Activated T-helper 1 cell treated with Interleukin-2 at 50 U/mL for 16 hours (primary cell): ENCODE data around the gene ANKRD40.
"Not testable (repeated sequence)": the region's sequence is repeated elsewhere in the genome, so short reads cannot be mapped to it uniquely, and the experiment has no call there.

ENCODE experiments used
- DNase-seq: peaks from one replicate; pipeline ENCODE4 v3.0.0-alpha.2; 2020; ENCODE audit warnings: low read depth

Gene ANKRD40, protein sequence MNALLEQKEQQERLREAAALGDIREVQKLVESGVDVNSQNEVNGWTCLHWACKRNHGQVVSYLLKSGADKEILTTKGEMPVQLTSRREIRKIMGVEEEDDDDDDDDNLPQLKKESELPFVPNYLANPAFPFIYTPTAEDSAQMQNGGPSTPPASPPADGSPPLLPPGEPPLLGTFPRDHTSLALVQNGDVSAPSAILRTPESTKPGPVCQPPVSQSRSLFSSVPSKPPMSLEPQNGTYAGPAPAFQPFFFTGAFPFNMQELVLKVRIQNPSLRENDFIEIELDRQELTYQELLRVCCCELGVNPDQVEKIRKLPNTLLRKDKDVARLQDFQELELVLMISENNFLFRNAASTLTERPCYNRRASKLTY

DNA sequence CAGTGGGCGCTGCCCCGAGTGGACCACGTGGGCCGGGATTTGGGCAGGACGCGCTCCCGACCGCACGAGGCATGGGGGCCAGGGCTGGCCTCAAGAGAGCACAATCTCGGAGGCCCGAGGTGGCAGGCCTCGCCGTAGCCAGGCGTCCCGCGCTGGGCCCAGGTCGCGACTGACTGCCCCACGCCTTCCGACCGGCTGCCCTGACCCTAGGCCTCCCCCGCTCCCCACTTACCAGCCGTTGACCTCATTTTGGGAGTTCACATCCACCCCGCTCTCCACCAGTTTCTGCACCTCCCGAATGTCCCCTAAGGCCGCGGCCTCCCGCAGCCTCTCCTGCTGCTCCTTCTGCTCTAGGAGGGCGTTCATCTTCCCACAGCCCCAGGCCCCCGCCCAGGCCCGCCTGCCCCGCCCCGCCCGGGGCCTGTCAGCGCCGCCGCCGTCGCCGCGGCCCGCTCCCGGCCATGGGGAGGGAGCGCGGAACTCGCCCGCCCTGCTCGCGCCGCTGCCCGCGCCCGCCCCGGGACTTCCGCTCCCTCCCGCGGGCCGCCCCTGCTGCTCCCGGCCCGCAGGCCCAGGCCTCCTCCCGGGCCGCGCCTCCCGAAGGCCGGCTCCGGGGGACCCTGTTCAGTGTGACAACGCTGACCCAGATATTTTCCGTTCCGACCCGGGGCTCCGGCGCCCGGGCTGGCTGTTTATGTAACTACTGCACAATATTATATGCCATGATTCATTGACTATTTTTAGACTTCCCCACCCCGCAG is at the start of gene ANKRD40:
Gene ANKRD40 (minus strand): TSS at position 626 of the 761 bp plus-strand sequence. CDS start 260 bp downstream, at position 366.
- peak; percentile 84 for DNase-seq

DNA sequence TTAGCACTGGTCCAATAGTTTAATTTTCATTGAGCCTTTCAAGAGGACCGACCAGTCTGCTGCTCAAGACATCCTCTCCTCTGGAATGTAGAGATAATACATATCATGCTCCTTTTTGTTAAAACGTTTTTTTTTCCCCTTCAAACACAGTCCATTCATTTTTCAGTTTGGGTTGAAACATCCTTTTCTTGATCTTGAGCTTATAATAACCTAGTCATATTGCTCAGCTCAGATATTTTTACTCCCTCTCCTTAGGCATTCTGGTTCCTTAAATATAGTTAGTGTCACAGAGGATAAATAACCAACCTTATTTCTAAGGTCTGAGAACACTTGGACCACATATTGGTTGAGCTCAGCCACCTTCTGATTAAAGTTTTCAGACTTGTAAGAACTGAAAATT is 46.8 kb upstream of the ANKRD40 start:
- DNase-seq: no peak

DNA sequence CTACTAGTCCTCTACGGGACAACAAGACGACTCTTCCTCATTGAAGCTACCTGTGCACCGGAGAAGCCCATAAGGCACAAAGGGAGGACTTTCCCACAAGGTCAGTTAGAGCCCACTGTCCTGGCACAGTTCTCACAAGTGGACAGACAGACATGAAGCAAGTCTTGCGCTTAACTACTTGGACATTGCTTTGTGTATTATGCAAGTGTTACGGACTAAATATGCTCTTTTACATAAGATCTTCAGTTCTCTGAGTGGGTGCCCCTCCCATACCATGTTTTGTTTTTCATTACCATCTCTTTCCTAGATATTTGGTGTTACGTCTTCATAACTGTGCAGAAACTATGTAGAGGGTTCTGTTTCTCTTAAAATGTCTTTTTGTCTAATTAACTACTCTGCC is 41.5 kb upstream of the ANKRD40 start:
- DNase-seq: no peak

DNA sequence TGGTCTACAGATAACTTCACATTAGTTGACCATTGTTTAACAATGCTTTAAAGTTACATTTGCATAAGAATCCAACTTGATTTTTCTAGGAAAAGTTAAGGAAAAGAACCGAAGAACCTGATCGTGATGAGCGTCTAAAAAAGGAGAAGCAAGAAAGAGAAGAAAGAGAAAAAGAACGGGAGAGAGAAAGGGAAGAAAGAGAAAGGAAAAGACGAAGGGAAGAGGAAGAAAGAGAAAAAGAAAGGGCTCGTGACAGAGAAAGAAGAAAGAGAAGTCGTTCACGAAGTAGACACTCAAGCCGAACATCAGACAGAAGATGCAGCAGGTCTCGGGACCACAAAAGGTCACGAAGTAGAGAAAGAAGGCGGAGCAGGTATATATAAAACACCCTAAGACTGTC is 37.9 kb upstream of the ANKRD40 start:
- no peak for DNase-seq

DNA sequence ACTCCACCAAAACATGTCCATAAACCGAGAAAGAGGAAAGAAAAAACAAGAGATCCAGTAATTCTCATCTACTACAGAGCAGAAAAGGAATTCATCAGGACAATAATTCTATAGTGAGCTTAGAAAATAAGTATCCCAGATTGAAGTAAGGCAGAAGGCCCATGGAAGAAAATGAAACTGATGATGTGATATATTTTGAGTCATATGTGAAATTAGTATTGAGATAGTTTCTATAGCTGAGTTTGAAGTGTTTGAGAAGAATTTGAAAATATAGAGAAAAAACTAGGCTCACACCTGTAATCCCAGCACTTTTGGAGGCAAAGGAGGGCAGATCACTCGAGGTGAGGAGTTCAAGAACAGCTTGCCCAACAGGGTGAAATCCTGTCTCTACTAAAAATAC is 31.4 kb upstream of the ANKRD40 start:
- no peak for DNase-seq

DNA sequence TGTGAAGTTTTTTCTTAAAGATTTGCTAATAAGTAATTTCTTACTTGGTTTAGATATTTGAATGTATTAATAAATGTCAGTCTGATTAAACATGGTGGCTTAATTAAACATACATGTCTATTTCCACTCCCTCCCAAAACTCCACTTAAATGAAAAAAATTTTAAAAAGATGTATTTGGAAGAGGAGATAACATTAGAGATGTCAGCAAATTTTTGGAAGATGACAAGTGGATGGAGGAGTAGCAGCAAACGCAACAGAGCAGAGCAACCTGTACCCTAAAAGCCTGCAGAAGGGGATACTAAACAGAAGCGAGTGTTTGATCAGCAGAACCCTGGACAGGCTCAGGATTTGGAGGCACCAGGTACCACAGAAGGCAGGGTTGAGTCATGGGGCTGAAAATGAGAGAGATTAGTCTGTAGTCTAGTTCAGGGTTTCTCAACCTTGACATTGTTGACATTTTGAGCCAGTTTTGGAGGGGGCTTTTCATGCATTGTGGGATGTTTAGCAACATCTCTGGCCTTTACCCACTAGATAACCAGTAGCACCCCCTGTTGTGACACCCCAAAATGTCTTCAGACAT is 29.5 kb upstream of the ANKRD40 start:
- DNase-seq: no peak

DNA sequence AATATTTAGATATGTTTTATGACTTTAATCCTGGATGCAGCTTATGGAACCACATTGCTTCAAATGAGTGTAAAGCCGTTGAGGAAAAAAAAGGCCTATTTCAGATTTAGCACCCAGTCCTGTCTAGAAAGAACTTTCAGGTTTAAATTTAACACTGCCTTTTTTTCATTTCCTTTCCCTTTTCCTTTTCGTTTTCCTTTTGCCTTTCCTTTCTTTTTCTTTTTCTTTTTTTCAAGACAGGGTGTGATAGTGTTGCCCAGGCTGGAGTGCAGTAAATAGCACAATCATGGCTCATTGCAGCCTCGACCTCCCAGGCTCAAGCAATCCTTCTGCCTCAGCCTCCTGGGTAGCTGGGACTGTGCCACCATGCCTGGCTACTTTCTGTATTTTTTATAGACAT is 27.6 kb upstream of the ANKRD40 start:
- DNase-seq: no peak

DNA sequence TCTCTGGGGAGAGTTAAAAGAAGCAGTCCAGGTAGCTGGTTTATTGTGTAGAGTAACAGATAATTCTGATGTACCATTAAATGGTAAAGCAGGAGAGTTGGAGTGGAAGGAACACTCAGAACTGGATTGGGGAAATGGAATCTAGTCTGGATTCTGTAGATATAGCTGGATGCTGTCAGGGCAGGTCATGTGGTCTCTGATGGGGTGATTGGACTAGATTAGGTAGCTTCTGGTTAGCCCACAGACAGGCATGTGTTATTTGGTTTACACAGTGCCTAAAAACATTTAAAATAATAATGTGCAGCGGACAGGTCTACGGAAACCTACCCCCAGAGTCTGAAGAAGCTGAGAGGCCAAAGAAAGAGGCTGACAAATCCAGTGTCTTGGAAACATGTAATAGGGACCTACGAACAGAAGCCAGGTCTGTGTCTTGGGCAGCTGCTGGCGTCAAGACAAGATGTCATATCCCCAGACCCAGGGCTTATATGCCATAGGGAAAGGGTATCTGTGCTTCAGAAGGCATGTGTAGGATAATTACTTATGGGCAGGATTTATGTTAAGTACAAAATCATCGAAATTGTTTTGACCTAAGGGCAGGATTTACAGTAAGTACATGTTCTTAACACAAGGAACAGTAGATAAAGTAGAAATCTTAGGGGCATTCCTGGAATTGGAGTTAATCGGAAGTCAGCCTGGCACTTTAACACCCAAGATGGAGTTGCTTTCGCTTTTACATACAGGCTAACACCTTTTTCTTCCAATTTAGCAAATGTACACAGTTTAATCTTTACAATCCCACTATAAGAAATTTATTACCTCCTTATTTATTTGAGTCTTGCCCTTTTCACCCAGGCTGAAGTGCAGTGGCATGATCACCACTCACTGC is 24.1 kb upstream of the ANKRD40 start:
- no peak for DNase-seq

DNA sequence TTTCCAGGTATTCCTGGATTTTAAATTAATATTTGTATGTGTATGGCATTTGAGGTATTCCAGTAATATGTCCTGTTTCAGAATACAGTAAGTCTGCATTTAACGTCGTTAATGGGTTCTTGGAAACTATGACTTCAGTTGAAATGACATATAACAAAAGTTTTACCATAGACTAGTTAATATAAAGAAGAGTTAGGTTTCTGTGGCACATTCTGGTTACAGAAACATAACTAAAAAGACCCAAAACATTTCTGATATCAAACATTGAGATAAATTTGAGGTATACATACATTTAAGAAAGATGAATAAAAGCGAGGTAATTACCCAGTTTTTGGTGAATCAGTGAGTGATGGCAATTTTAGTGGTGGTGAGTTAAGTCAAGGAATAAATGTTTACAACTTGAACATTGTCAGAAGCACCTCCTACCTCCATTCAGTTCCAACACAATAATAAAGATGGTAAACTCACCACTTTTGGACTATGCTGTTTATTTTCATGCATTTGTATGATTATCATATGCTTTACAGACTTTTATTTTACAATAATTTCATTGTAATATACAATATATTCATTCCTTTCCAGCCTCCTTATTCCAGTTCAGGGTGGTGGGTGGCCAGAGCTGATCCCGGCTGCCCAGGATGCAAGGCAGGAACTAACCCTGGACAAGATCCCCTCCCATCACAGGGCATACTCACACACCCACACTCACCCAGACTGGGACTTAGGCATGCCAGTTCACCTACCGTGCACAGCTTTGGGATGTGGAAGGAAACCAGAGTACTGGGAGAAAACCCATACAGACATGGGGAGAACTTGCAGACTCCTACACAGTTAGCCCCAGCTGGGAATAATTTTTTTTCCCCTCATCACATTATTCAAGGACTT is 21.4 kb upstream of the ANKRD40 start:
- DNase-seq: no peak

DNA sequence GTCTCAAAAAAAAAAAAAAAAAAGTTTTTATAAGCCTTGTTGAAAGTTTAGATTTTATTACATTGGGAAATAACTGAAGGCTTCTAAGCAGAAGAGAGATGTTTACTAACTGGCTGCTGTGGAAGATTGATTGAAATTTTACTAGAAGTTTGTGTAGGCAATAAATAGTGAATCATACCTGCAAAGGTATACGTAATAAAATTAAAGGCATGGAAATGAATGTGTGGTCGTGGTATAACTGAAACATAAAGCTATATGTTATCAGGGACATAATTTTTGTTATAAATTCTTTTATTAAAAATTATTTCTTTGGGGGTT is 20.4 kb upstream of the ANKRD40 start:
- DNase-seq: no peak

DNA sequence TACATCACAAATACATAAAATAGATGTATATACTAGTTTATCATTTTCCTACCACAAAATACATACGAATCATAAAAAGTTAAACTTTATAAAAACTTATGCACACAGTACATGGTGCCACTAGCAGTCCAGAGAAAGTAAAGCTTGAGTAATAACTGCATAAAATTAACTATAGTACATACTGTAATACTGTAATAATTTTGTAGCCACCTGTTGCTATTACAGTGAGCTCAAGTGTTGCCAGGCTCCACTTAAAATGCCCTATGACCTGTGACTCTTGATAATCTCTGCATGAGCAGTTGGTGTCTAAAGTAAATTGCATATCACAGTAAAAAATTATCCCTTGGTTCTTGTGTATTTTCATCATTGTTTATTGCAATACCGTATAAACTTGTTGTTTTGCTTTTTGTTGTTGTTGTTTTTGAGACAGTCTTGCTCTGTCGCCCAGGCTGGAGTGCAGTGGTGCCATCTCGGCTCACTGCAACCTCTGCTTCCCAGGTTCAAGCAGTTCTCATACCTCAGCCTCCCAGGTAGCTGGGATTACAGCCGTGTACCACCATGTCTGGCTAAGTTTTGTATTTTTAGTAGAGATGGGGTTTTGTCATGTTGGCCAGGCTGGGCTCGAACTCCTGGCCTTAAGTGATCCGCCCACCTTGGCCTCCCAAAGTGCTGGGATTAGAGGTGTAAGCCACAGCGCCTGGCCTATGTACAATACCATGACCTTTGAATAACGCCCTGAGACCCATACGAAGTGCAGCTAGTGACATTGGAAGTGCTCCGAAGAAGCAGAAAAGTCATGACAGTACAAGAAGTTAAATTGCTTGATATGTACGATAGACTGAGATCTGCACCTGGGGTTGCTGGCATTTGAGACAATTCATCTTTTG is 18.3 kb upstream of the ANKRD40 start:
- DNase-seq: no peak

DNA sequence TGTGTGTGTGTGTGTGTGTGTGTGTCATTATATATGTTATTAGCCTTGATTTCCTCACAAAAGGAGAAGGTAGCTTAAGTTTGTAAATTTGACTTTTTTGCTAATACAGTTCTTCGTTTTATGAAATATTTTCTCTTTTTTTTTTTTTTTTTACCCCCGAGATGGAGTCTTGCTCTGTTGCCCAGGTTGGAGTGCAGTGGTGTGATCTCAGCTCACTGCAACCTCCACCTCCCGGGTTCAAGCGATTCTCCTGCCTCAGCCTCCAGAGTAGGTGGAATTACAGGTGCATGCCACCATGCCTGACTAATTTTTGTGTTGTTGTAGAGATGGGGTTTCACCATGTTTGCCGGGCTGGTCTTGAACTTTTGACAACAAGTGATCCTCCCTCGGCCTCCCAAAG is 16.9 kb upstream of the ANKRD40 start:
- not testable (repeated sequence) for DNase-seq

DNA sequence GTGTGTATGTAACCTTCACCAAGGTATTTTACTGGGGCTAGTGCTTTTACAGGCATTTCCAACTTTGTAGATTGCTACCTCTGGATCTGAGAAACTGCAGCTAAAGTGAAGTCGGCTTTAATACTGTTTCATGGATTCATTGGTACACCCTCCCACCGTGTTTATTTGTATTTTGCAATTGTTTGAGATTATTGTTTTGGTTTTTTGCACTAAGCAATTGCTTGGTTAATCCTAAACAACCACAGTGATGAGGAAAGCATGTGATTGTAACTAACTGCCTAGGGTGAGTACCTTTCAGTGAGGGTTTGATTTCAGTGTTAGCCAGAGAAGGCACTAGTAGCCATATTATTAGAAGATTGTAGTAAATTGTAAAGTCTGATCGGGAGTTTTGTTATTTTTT is 15.0 kb upstream of the ANKRD40 start:
- DNase-seq: no peak

DNA sequence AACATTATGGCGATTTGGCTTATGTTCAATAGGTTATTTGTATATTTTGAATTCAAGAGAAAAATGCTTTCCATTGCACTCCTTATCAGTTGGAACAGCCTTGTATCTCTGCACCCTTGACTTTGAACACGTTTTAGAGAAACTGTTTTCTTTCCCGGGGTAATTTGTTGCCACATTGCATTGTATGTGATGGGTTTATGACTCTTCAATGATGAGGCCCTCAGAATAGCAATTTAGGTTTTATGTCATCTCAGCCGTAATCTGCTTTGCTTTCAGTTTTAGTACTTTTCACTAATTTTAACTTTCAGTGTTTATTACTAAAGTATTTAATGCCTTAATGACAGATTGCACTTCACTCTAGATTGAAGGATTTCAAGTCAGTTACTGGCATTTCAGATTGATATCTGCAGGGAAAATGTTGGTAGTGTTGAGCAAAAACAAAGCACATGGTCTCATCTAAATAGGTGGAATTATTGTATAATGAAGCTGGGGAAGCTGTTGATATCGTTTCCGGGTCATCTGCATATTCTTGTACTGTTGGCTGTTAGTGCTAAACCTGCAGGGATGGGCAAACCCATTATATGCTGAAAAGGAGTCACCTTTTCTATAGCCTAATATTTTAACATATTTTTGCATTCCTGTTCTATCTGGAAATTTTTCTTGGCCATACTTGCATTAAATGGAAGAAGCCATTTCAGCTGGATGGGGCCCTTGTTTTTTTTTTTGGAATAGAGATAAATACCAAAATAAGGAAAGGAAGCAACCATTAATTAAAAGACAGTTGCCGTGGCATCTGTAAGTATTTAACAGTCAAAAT is 13.7 kb upstream of the ANKRD40 start:
- no peak for DNase-seq

DNA sequence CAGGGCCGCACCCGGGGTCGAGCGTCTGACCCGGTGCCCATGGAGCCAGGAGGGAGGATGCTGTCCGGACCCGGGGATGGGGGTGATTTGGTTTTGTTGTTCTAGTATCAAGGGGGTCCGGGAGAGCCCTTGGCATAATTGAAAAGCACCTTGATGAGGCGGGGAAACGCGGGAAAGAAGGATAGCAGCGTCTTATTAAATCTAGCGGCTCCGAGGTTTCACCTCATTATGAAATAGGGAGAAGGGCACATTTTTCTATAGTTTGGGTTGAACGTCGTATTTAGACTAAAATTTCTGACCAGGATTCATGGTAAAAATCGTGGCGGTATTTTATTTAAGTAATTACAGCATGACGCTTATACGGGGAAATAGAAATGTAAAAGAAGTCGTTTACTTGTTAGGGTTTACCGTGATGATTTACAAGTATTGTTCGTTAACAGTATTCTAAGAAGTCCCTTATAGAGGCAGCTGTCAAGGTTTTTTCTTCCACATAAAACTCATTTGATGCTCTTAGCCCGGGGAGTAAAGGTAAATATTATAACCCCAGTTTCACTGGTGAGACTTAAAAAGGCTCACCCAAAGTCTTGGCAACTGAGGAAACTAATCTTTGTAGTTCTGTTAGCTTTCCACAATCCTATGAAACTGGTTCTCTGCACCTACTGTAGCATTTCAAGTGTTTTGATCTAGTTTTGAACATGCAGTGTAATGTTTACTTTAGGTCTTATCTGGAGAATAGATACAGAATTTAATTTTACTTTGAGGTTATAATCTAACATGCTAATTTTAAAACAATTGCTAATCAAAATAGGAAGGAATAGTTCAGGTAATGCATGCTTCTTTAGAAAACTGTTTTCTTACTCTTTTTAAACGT is 12.4 kb upstream of the ANKRD40 start:
- DNase-seq: no peak

DNA sequence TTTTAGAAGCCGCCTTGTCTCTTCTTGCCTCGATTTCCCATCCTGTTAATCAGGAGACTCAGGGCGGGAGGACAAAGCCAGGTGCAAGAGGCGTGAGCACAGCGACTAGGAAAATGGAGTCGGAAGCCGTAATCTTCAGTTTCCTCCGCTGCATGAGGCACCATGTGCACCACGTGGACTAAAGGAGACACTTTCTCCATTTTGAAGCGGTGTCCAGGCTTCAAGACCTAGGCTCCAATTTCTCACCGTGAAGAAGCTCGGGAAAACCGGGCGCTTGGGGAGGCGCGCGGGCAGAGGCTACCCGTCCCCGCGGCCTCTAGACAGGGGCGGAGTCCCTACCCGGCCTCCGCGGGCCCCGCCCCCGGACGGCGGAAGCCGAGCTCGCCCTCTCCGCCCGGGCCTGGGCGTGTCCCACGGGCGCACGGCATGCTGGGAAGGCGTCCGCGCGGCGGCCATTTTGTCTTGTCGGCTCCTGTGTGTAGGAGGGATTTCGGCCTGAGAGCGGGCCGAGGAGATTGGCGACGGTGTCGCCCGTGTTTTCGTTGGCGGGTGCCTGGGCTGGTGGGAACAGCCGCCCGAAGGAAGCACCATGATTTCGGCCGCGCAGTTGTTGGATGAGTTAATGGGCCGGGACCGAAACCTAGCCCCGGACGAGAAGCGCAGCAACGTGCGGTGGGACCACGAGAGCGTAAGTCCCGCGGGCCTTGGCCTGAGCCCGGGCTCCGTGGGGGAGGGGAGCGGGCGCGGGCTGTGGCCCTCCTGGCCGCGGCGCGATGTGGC is 11.6 kb upstream of the ANKRD40 start, which contains the start of gene LUC7L3:
Gene LUC7L3 (plus strand): TSS at position 460 of the 780 bp plus-strand sequence. CDS start 130 bp downstream, at position 590.
- DNase-seq: peak; percentile 89

DNA sequence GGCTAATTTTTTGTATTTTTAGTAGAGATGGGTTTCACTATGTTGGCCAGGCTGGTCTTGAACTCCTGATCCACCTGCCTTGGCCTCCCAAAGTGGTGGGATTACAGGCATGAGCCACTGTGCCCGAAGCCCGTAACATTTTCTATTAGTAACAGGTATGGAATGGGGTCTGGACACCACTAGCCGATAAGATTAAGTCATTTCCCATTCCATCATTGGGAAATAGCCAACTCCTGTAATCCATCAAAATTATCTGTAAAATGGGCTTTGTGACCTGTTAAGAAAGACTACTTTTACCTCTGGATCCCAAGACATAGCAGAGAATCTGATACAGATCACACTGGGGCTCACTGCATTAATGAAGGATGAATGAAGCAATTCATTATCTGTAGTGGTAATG is 7.8 kb upstream of the ANKRD40 start:
- no peak for DNase-seq
